NCI-H82 (cell line): ENCODE measurements around the gene ARHGAP22.

Source experiments
- DNase-seq: peaks from one replicate; lab custom pipeline; 2025; lab: John Stamatoyannopoulos, UW

ARHGAP22 gene

DNA sequence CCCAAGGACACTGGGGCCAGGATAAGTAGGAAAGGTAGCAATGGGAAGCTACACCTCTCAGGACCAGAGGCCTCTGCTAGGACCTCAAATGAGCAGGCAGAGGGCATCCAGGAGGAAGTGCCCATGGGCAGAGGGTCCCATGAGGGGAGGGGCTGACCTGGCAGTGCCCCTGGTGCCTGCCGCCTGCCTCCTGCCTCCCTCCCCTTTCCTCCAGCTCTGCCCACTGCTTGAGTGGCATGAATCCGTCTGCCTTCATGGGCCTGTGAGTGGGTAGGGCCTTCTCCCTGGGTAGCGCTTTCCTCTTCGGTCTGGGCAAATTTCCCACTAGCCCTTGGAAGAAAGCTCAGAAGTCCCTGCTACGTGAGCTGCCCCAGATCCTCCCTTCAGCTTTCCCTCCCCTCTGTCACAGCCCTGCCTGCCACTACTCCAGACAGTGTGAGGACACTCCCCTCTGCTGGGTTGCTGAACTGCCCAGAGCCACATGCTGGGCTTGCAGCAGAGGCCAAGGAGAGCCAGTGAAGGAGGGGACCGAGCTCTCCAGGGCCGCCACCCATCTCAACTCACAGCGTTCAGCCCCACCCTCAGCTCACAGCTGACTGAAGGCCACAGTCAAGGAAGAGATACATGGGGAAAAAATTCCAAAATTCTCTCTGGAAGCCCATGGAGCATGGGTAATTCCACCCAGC is 141.4 kb downstream of the ARHGAP22 start:
- DNase-seq: no peak

DNA sequence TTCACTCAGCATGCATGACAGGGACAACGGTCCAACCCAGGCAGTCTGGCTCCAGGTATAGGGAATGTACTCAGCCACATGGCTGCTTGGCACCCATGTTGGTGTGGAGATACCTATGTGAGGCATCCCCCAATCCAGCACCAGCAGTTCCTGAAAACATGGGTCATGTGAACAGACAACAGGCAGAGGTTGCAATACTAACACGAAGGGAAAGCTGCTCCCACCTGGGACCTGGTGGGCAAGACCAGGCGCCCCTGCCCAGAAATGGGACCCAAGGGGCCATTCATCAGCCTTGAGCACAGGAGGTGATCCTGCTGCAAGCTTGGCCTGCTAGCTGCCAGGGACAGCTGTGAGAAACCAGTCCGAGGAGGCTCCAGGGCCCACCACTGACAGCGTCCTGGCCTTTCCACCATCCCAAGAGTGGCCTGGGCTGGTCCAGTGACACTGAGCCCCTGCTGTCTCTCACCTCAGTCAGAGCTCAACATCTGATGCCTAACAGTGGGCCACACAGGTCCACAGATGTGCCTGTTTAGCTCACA is 142.3 kb downstream of the ARHGAP22 start:
- DNase-seq: no peak

DNA sequence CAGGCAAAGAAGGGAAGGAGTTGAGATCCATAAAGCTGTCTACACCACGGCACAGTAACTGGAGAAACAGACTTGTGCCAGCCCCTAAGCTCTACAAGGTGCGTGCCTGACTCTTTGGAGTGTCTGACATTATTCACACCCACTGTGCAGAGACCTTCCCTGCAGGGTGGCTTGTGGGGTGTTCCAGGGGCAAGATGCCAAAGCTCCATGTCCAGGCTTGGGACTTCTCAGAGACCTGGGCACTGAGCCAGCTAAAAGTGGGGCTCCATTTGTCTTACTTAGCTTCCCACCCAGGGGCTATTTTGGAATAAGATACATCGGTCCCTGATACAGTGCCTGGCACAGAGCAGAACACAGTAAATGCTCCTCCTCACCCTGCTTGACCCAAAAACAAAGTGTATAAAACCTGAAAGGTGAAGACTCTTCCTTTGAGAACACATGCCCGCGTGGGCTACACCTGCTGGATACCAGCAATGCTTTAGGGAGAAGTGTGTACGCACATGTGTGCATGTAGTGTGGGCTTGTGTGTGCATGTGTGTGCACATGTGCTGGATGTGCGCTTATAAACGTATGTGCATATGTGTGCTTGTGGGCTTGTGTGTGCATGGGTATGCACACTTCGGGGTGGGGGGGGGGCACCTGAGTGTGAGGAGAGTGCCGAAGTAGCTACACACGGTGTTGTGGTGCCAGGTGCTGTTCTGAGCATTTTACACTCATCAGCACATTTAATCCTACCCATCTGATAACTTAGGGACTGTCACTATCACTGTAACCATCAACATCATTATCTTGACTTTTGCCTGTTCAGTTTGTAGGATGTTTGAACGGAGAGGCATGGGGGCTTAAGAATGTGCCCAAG is 143.0 kb downstream of the ARHGAP22 start:
- DNase-seq: no peak

DNA sequence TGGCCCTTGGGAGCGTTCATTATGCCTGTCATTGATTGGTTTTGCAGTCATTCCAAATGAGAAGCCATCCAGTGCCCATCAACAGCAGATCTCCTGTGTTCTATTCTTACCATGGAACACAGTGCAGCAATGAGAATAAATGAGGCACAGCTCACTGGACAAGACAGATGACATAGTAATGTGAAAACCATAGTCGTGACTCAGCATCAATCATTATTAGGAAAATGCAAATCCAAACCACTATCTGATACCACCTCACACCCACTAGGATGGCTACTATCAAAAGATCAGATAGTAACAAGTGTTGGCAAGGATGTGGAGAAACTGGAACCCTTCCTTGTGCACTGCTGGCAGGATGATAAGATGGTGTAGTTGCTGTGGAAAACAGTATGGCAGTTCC is 144.7 kb downstream of the ARHGAP22 start:
- DNase-seq: no peak

DNA sequence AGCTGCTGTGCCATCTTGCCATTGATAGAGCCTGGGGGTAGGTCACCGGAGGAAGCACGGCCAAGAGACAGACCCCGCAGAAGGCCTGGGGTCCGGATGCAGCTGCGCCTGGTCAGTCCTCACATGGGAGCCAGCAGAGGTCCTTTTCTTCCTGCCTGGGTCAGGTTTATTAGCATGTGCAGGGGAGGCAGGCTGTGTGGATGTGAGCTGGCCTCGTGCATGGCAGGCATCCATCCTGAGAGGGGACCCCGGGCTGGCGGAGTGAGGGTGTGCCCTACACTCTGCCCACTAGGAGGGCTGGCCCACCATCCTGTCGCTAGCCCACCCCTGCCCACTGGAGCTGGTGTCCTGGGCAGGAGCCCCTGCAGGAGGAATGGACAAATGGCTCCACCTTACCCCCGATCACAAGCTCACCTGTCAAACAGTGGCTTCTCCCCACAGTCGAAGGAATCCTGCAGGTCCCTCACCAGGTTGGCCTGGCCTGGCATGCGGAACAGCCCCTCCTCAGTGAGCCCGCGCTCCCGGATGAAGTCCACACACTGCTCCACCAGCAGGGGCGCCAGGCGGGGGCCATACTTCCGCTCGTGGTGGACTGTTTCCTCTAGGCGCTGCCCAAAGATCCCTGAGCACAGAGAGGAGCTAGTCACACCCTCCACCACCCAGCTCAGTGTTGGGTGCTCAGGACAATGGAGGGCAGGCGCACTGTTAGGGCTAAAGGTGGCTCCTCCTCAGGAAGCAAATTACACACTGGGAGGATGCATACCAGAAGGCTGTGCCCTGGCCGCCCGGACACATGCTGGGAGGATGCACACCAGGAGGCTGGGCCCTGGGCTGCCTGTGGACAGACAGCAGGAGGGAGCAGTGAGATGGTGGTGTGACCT is 145.4 kb downstream of the ARHGAP22 start:
- no peak for DNase-seq

DNA sequence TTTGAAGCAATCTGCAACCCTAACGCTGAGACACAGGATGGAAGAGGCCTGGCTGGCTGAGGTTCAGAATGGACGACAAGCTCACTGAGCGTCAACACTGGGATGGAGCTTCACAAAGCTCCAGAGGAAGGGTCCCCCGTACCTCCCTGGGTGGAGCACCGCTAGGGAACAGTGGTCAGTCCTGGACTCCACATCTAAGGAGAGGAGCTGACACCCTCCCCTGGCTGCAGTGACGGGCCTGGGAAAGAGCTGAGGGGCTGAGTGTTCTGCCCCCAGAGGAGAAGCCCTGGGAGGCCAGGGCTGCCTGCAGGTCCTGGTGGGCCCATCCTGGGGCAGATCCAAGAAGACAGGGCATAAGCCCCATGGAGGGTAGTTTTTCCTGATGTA is 146.2 kb downstream of the ARHGAP22 start:
- no peak for DNase-seq

DNA sequence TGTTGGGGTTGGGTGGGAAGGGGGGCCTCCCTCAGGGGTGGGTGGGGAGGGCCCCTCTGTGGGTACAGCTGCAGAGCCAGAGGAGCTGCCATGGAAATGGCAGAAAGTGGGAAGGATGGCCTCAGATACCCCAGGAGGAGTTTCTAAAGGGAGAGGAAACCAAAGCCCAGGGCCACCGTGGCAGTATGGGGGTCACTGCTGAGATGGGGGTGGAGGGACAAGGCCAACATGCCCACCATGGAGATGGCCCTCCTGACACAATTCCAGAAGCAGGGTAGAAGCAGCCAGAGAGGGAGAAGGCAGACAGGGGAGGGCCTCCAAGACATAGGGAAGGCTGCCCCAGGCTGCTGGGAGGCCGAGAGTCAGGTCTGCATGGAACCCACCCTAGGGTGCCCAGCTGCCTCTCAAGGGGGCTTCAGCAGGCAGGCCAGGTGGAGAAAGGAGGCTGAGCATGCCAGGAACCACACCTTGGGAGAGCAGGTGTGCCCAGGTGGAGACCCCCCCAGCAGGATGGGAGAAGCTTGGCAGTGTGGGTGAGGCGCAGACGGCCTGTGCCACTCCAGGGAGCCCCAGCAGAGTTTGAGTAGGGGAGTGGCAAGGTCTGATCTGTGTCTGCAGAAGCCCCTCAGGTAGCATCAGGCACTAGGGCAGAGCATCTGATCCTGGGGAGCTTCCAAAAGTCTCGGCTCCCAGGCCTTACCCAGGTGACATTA is 146.8 kb downstream of the ARHGAP22 start:
- DNase-seq: no peak

DNA sequence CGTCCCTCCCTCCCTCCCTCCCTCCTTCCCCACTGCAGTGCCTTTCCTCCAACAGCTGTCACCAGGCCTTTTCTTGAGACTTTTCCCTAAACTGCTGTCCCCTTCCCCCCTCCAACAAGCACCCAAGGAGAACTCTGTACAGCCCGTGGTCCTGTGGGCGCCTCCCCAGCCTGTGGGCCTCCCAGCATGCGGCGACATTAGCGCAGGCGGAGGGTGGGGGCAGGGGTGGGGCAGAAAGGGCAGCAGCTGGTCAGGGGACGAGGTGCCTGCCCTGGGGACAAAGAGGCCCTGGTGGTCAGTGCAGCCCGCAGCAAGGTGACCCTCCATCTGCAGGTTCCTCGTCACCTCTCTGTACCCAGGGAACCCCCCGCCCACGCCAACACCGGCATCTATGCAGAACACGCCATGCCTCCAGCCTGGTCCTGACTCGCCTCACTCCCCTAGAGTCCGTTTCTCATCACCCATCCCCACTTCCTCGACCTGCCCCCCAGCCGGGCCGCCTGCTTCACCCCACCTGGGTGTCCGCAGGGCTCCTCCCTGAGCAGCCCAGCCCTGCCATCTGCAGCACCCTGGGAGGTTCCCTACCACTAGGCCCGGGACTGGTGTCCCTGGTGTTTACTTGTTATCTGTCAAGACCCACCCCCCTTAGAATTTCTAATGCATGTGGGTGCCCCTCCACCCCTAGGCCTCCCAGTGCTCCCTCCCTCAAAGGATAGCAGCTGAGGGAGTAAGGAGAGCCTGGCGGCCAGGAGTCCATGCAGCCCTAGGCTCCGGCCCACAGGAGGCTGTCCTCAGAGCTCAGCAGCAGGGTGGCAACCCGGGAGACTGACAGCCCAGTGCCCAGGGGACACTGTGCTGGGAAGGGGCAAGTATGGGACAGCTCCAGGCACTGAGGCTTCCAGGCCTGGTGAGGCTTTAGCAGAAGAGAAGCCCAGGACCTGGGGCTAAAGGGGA is 147.8 kb downstream of the ARHGAP22 start:
- DNase-seq: no peak

DNA sequence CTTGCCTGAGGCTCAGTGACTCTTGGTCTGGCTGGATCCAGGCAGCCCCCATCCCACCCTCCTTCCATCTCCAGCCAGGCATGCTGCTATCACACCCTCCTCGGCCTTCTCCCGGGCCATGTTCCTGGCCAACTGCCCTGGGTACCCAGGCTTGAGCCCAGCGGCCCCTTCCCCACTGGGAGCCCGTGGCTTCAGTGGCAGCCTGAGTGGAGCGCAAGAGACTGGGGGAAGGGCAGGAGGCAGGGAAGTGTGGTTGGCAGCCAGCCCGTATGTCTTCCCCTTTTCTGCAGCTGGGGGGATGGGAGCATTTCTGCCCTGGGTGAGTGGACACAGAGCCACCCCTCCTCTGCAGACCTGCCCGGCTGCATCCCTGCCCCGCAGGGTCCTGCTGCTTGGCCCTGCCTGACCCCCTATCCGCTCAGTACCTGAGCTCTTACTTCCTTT is 148.5 kb downstream of the ARHGAP22 start:
- DNase-seq: peak; percentile 30

DNA sequence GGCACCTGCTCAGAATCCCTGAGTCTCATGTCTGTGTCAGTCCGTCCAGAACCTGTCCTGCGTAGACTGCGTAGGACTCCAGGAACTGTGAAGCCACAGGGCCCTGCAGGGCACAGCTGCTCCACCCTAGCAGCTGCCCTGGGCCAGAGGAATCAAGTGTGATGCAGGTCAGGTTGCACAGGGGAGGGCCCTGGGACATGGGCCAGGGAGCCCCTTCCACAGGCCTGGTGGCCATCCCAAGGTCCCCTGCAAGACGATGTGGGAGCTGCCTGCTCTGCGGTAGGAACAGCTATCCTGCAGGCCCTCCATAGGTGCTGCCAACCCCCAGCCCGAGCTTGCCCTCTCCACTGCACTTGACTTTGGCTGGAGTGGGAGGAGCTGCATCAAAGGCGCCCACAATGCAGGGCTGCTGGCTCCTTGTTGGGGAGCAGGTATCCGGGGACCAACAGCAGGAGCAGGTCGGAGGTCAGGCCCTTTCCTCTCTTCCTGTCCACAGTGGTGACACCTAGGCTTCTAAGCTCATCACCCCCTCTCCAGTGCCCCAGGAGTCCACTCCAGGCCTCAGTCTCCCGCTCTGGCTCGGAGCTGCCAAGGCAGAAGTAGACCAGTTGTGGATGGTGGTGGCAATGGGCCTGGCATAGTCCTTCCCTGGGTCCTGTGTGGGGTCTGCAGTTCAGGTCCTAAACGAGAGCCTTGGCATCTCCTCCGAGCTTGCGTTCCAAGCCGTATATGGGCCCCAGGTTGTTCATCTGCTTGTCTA is 149.3 kb downstream of the ARHGAP22 start:
- DNase-seq: no peak

DNA sequence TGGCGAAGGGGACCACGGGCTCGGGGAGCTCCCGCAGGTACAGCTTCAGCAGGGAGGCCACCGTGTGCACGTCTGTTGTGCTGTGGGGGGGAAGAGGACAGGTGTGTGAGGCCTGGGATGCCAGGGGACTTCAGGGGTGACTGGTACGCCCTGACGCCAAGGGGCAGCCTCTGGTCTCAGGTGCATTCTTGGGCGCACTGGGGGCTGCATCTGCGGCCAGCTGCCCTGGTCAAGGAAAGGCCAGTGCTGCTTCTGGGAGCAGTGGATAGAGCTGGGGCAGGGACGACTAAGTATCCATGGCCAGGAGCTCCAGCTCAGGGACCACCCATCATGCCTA is 149.8 kb downstream of the ARHGAP22 start:
- DNase-seq: no peak

DNA sequence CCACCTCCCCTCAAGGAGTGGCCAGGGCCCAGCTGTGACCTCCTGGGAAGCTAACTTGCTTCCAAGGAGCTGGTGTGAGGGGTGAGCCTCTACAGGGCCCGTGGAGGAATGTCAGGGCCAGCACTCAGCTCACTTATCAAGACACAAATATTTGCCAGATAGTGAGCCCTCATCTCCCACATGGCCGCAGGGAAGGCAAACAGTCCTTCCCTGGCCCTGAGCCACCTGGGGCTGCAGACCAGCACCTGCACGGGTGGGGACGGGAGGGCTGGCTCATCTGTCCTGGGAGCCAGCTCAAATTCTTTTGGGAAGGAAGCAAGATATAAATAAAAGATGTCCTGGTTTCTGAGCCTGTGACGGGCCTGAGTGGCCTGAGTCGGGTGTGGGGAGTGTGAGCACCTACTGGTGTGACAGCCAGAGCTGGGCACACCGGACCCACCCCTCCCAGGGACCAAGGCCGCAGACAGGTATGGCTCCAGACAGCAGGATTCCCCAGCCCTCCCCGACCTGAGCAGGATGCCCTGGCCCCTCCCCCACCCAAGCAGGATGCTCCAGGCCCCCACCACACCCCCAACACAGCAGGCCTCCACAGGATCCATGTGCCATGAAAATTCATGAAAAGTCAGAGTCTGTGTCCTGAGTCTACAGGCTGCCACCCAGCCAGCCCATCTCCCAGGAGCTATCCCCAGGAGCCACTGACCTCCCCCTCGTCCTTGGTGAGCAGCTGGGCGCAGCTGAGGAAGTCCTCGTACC is 150.4 kb downstream of the ARHGAP22 start:
- DNase-seq: no peak

DNA sequence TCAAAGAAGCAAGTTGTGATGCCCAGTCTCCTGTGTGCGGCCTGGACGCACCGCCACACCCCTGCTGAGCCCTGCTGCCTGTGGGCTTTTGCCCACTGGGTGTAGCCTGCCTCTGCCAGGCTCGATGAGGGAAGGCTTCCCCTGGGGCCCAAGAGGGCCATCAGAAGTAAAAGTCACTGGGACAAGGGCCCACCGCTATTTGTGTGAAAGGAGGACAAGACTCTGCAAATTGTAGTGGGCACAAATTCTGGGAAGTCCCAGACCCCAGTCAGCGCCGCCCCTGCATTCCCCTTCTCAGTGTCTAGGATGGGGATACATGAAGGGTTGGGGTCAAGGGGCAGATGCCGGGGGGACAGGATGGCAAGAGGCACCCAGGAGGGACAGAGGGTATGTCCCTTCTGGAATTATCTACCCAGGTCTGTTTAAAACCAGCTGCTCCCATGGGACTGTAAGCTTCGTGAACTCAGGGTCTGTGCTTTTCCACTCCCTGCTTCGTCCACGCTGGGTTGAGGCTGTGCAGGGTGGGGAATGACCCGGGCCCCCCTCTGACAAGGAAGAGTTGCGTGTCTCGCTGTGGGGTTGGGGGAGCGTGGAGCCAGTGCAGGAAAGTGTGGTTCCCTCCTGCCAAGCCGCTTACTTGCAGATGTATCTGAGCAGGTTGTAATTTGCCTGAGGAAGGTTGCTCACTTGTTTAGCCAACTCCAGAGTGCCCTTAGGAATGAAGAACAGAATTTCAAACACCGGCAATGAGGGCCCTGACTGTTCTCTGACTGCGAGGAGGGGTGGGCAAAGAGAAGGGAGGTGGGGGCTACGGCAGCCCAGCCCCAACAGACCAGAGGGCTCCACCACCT is 151.2 kb downstream of the ARHGAP22 start:
- no peak for DNase-seq

DNA sequence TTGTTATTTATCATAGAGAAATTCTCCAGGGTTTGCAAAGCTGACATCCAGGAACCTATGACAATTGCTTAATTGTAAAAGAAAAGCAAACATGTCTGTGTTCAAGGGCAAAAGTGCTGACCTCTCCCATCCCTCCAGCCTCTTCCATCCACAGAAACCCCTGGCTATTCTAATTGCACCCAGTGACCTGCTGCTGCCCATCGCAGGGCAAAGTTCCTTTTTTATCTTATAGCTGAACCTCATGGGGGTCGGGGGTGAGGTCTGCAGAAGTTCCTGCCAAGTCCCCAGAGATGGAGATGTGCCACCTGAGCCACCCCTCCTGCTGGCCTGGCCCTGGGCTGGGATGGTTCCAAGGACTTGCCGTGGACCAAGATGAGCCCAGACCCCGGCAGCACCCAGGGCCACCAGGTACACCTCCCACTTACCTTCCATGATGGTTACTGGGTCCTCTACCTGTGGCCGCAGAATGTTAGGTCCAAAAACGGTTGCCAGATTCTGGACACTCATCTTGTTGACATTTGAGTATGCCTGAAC is 151.9 kb downstream of the ARHGAP22 start:
- no peak for DNase-seq

DNA sequence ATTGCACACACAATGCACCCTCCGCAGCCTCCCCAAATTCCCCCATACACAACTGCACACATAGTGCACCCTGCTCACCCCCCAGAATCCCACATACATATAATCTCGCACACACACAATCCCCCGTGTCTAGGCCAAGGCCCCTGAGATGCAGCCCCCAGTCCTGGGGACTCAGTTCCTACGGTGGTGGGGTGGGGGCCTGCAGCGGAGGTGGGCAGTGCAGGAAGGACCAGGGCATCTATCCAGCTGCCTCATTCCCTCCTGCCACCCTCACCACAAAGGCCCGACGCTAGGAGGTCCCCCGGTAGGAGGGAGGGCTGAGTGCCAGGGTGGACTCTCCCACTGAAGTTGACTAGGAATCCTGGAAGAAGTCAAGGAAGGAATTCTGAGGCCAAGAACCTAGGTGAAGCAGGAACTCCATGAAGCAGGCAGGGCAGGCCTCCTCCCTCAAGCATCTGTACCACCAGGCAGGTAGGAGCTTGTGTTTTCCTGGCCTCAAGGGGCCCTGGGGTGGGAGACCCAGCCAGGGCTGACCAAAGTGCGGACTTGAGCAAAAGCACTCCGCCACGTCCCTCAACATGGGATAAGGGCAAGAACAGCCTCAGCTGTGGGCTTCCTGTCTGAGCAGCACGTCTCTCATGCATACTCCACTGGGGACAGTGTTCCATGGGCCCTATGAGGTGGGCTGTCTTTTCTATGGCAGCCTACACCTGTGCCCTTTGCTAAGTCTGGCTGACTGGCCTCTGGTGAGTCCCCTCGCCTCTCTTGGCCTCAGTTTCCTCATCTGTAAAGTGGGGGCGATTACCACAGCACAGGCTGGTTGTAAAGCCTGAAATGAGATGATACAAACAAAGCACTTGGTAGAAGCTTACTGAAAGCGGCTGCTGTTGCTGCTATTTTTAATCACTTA is 152.6 kb downstream of the ARHGAP22 start:
- no peak for DNase-seq

DNA sequence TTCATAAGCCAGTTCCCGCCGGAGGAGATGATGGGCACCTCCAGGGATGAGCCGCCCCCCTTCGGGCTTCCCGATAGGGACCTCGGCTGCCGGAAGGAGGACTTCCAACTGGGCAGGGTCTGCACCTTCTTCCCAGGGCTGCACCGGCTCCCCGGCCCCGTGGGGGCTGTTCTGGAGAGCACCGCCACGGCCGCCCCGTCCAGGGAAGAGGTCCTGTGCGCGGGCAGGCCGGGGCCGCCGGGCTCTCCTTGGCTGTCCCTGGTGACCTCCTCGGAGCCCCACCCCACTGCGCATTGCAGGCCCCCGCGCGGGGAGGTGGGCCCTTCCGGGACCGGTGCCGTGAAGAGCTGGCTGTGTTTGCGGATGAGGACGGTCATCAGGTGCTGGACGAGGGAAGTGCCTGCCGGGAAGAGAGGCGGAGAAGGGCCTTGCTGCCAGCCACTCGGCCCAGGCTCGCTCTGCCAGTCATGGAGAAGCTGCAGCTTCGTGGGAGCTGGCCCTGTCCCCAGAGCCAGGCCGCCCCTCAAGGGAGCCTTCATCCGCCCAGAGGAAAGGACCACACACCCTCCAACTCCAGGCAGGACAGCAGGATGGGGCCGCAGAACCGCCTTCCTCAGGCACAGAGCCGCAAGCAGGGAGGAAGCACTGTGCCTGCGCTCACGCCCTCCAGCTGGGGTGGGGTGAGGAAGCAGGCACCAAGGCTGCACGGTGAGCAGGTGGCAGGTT is 154.0 kb downstream of the ARHGAP22 start:
- no peak for DNase-seq
